ENCODE measurements around the gene KDM3A. TPM values are rescaled to one million over a fixed set of nuclear protein-coding genes. Genes with fewer than 3 reads are reported as not detected.

KDM3A gene
- total RNA-seq, 1 experiment from 2014 or later: 48.4 TPM

DNA sequence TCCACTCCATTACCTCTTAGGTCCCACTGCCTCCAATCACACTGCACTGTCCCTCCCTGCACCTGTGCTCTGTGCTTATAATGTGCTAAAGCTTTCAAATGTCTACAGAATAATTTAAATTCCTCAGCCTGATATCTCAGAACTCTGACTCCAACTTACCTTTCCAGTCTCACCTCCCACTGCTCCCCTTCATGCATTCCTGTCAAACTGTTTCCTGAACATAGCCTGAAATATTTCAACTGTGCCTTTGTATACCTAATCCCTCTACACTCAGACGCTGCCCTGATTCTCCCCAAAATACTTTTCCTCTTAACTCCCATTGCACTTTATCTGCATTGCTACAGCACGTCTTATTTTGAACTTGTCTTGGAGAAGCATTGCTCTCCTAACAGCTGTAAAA is 81.5 kb downstream of the KDM3A start:
- Histone ChIP-seq H3K36me3 (ENCODE audit: control insufficient read depth, insufficient read depth, low read length) (no peaks in the 10 kb centered on the region; the same call in 1 of the 2 replicates), H3K4me1 (ENCODE audit: control insufficient read depth, insufficient read depth, low read length) (no peaks in the 10 kb centered on the region; the same call in 1 of the 2 replicates), H3K27me3 (ENCODE audit: control insufficient read depth, insufficient read depth, low read length) (no peaks in the 10 kb centered on the region), H3K4me3 (ENCODE audit: low read depth in 2 of 2, low read length in 2 of 2) (no peak overlapping the region), H3K27ac (ENCODE audit: low read length) (no peak overlapping the region), H3K9me3 (ENCODE audit: control insufficient read depth, insufficient read depth, low read depth, low read length) (no peaks in the 10 kb centered on the region)
- no peak for DNase-seq (ENCODE audit: low read depth, low spot score)
- in situ Hi-C loops (cut with HindIII; ENCODE audit: low pct_unique_long_range_greater_than_20kb, low sequenced_read_pairs): no loop called here
- TF ChIP-seq, protein P1, sequence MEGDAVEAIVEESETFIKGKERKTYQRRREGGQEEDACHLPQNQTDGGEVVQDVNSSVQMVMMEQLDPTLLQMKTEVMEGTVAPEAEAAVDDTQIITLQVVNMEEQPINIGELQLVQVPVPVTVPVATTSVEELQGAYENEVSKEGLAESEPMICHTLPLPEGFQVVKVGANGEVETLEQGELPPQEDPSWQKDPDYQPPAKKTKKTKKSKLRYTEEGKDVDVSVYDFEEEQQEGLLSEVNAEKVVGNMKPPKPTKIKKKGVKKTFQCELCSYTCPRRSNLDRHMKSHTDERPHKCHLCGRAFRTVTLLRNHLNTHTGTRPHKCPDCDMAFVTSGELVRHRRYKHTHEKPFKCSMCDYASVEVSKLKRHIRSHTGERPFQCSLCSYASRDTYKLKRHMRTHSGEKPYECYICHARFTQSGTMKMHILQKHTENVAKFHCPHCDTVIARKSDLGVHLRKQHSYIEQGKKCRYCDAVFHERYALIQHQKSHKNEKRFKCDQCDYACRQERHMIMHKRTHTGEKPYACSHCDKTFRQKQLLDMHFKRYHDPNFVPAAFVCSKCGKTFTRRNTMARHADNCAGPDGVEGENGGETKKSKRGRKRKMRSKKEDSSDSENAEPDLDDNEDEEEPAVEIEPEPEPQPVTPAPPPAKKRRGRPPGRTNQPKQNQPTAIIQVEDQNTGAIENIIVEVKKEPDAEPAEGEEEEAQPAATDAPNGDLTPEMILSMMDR (IDR thresholded peaks at IDR 0.05): no peak
- no peak for TF ChIP-seq TCF7L2 (IDR thresholded peaks at IDR 0.05; ENCODE audit: low read depth, low read length)
- no peak for TF ChIP-seq SIN3A (IDR thresholded peaks at IDR 0.05; ENCODE audit: borderline replicate concordance, insufficient read depth, low read depth, low read length)
- TF ChIP-seq, protein P2, sequence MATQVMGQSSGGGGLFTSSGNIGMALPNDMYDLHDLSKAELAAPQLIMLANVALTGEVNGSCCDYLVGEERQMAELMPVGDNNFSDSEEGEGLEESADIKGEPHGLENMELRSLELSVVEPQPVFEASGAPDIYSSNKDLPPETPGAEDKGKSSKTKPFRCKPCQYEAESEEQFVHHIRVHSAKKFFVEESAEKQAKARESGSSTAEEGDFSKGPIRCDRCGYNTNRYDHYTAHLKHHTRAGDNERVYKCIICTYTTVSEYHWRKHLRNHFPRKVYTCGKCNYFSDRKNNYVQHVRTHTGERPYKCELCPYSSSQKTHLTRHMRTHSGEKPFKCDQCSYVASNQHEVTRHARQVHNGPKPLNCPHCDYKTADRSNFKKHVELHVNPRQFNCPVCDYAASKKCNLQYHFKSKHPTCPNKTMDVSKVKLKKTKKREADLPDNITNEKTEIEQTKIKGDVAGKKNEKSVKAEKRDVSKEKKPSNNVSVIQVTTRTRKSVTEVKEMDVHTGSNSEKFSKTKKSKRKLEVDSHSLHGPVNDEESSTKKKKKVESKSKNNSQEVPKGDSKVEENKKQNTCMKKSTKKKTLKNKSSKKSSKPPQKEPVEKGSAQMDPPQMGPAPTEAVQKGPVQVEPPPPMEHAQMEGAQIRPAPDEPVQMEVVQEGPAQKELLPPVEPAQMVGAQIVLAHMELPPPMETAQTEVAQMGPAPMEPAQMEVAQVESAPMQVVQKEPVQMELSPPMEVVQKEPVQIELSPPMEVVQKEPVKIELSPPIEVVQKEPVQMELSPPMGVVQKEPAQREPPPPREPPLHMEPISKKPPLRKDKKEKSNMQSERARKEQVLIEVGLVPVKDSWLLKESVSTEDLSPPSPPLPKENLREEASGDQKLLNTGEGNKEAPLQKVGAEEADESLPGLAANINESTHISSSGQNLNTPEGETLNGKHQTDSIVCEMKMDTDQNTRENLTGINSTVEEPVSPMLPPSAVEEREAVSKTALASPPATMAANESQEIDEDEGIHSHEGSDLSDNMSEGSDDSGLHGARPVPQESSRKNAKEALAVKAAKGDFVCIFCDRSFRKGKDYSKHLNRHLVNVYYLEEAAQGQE (IDR thresholded peaks at IDR 0.05; ENCODE audit: insufficient read depth in 1 of 2, low read depth in 2 of 2, low read length in 1 of 2): no peak
- no peak for TF ChIP-seq POLR2AphosphoS5 (IDR thresholded peaks at IDR 0.05; ENCODE audit: low read depth, low read length)
- no peak for ATAC-seq
- CTCF ChIA-PET: no interaction called here
- intact Hi-C loops (cut with micrococcal nuclease; ENCODE audit: unreplicated experiment): no loop called here
- no TSS peak for BruUV-seq (replicated peaks)
- POLR2A ChIA-PET: no interaction called here

DNA sequence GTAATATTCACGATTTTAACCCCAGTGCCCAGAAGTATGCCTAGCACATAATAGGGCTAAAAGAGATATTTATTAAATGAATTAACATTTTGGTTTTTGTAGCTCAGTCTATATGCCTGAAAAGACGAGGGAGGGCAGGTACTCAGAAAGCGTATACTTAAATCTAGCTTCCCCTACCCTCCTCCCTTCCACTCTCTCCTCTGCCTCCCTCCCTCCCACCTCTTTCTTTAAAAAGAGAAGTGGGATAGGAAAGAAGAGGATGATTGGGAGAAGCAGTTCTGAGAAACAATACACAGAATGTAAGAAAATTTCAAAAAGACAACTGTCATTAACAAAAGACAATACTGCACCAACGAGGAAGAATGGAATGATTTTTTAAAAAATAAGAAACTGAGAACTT is 82.3 kb downstream of the KDM3A start:
- in situ Hi-C loops (cut with HindIII; ENCODE audit: low pct_unique_long_range_greater_than_20kb, low sequenced_read_pairs): no loop called here
- POLR2A ChIA-PET: no interaction called here
- TF ChIP-seq, protein P1 (IDR thresholded peaks at IDR 0.05): no peak
- TF ChIP-seq, protein P2 (IDR thresholded peaks at IDR 0.05; ENCODE audit: insufficient read depth in 1 of 2, low read depth in 2 of 2, low read length in 1 of 2): no peak
- TF ChIP-seq TCF7L2 (IDR thresholded peaks at IDR 0.05; ENCODE audit: low read depth, low read length) (no peak), POLR2AphosphoS5 (IDR thresholded peaks at IDR 0.05; ENCODE audit: low read depth, low read length) (no peak)
- H3K27me3 ChIP-seq (ENCODE audit: control insufficient read depth, insufficient read depth, low read length): no peaks in the 10 kb centered on the region
- no peak overlapping the region for H3K4me3 ChIP-seq (ENCODE audit: low read depth in 2 of 2, low read length in 2 of 2)
- no TSS peak for BruUV-seq (replicated peaks)
- no peaks in the 10 kb centered on the region; the same call in 1 of the 2 replicates for H3K36me3 ChIP-seq (ENCODE audit: control insufficient read depth, insufficient read depth, low read length)
- CTCF ChIA-PET: no interaction called here
- H3K4me1 ChIP-seq (ENCODE audit: control insufficient read depth, insufficient read depth, low read length): no peaks in the 10 kb centered on the region; the same call in 1 of the 2 replicates
- intact Hi-C loops (cut with micrococcal nuclease; ENCODE audit: unreplicated experiment): no loop called here
- no peak for DNase-seq (ENCODE audit: low read depth, low spot score)
- no peak for ATAC-seq
- H3K27ac ChIP-seq (ENCODE audit: low read length): no peak overlapping the region
- H3K9me3 ChIP-seq (ENCODE audit: control insufficient read depth, insufficient read depth, low read depth, low read length): no peaks in the 10 kb centered on the region
